Midbrain (tissue), 1 donor: Measurements from ENCODE around the gene ACOX3.

ENCODE experiments used
- DNase-seq: peaks from one replicate; lab custom pipeline; 2025; lab: John Stamatoyannopoulos, UW

ACOX3 gene

GRCh38 chr4:8336412-8337075, 104.0 kb downstream of the ACOX3 start:
- no peak for DNase-seq

GRCh38 chr4:8335848-8336247, 104.7 kb downstream of the ACOX3 start:
- DNase-seq = no peak

GRCh38 chr4:8334786-8335460, 105.6 kb downstream of the ACOX3 start:
- DNase-seq = no peak

- DNase-seq = no peak
Measured at GRCh38 chr4:8333726-8334460, 106.6 kb downstream of the ACOX3 start.

GRCh38 chr4:8332891-8333331, 107.6 kb downstream of the ACOX3 start:
- DNase-seq = no peak

- DNase-seq = no peak
Measured at GRCh38 chr4:8332038-8332857, 108.3 kb downstream of the ACOX3 start.

GRCh38 chr4:8331575-8331955, 109.0 kb downstream of the ACOX3 start:
- DNase-seq = no peak

GRCh38 chr4:8330821-8331574, 109.5 kb downstream of the ACOX3 start:
- DNase-seq = peak; percentile 6

GRCh38 chr4:8329859-8330761, 110.4 kb downstream of the ACOX3 start:
- DNase-seq = no peak

- no peak for DNase-seq
Measured at GRCh38 chr4:8329560-8329858, 111.0 kb downstream of the ACOX3 start.

- DNase-seq = no peak
Measured at GRCh38 chr4:8328866-8329559, 111.5 kb downstream of the ACOX3 start.

- no peak for DNase-seq
Measured at GRCh38 chr4:8328456-8328855, 112.1 kb downstream of the ACOX3 start.

- DNase-seq = no peak
Measured at GRCh38 chr4:8326206-8326605, 114.3 kb downstream of the ACOX3 start.

GRCh38 chr4:8325291-8325973, 115.1 kb downstream of the ACOX3 start:
- DNase-seq = no peak

GRCh38 chr4:8324640-8325239, 115.8 kb downstream of the ACOX3 start:
- DNase-seq = no peak

- DNase-seq = no peak
Measured at GRCh38 chr4:8323947-8324555, 116.5 kb downstream of the ACOX3 start.

- DNase-seq = no peak
Measured at GRCh38 chr4:8322794-8323704, 117.5 kb downstream of the ACOX3 start.
